GM12878 (cell line): ENCODE measurements around the gene SIRT3. TPM values are rescaled to one million over a fixed set of nuclear protein-coding genes. Genes with fewer than 3 reads are reported as not detected.

Experiments used
- ATAC-seq: fragments of 200-7000 bp; cut with Tn5 transposase; 3 replicates; pipeline ENCODE4 v1.9.1; 2020; ENCODE audit warnings: mild to moderate bottlenecking, moderate library complexity
- BruUV-seq: library from RNA; stranded (reverse); fragments of 400-500 nt; replicated peaks from 2 replicates; lab custom pipeline; 2021; lab: Mats Ljungman, UMichigan
- CTCF ChIA-PET: fragments of 300-600 bp; sonication (Branson Sonifier 250); formaldehyde crosslinking; extraction: SDS; loops from one replicate; lab custom pipeline; 2021; ENCODE audit warnings: inconsistent platforms; lab: Yijun Ruan, JAX
- POLR2A ChIA-PET: fragments of 350-600 bp; formaldehyde crosslinking; extraction: SDS; loops from one replicate; lab custom pipeline; 2021; ENCODE audit warnings: inconsistent platforms; lab: Charles Lee
- RAD21 ChIA-PET: fragments of 300-600 bp; sonication (Branson Sonifier 250); formaldehyde crosslinking; loops from one replicate; lab custom pipeline; 2023; ENCODE audit warnings: antibody characterized with exemption; ENCODE audit not compliant: unreplicated experiment; lab: Charles Lee
- SMC1A ChIA-PET: fragments of 300-600 bp; sonication (Branson Sonifier 250); formaldehyde crosslinking; loops from one replicate; lab custom pipeline; 2023; ENCODE audit not compliant: unreplicated experiment, uncharacterized antibody; lab: Charles Lee
- DNase-seq: peaks from one replicate; pipeline ENCODE4 v3.0.0-alpha.2; 2011; ENCODE audit warnings: low read depth, low spot score
- FAIRE-seq: peaks from 3 replicates; lab custom pipeline; 2011; peaks lifted over from hg19 to GRCh38; lab: Jason Lieb, UNC
- H2AFZ ChIP-seq: 2 replicates; pipeline ENCODE4 v1.6.0; 2011; ENCODE audit warnings: low read depth, low read length, control low read depth; ENCODE audit not compliant: control insufficient read depth
- H3K27ac ChIP-seq: 2 replicates; pipeline ENCODE4 v1.5.1; 2011; ENCODE audit warnings: control low read depth; ENCODE audit not compliant: control insufficient read depth, insufficient read depth
- H3K27me3 ChIP-seq, 2 experiments: replicated peaks in 1 of 2; 2 replicates each; pipeline versions ENCODE4 v1.6.0 to v1.6.1; 2011; ENCODE audit warnings: low read length in 1 of 2; ENCODE audit not compliant: control insufficient read depth in 2 of 2, insufficient read depth in 2 of 2
- H3K36me3 ChIP-seq, 2 experiments: 2 replicates each; pipeline ENCODE4 v1.5.1; 2011; ENCODE audit warnings: low read length in 1 of 2; ENCODE audit not compliant: control insufficient read depth in 2 of 2, insufficient read depth in 2 of 2
- H3K4me1 ChIP-seq: 2 replicates; pipeline ENCODE4 v1.6.1; 2011; ENCODE audit warnings: mild to moderate bottlenecking, low read length, moderate library complexity, mixed read lengths; ENCODE audit not compliant: control insufficient read depth, insufficient read depth
- H3K4me2 ChIP-seq: 2 replicates; pipeline ENCODE4 v1.6.0; 2011; ENCODE audit warnings: control low read depth; ENCODE audit not compliant: control insufficient read depth, insufficient read depth
- H3K4me3 ChIP-seq: fragments of 200-600 bp; sonication (generic); 2 replicates; pipeline ENCODE4 v1.5.1; 2016
- H3K79me2 ChIP-seq: 2 replicates; pipeline ENCODE4 v1.6.0; 2011; ENCODE audit warnings: low read length; ENCODE audit not compliant: control insufficient read depth, insufficient read depth
- H3K9ac ChIP-seq: 2 replicates; pipeline ENCODE4 v1.8.0; 2011; ENCODE audit warnings: low read length, control low read depth, mixed read lengths; ENCODE audit not compliant: control insufficient read depth, insufficient read depth
- H3K9me3 ChIP-seq: replicated peaks from 3 replicates; pipeline ENCODE4 v1.5.1; 2011; ENCODE audit warnings: mild to moderate bottlenecking, low read length; ENCODE audit not compliant: control insufficient read depth, insufficient read depth
- H4K20me1 ChIP-seq: 2 replicates; pipeline ENCODE4 v1.6.0; 2011; ENCODE audit not compliant: control insufficient read depth, insufficient read depth
- ATF7 ChIP-seq: fragments of 450-650 bp; IDR thresholded peaks from 2 replicates; pipeline ENCODE4 v1.6.1; 2016; ENCODE audit warnings: low read depth, mild to moderate bottlenecking
- ELK1 ChIP-seq: IDR thresholded peaks from 2 replicates; pipeline ENCODE4 v1.6.1; 2012; ENCODE audit warnings: low read depth, low read length, improper control_type of control experiment
- FOS ChIP-seq: IDR thresholded peaks from 3 replicates; pipeline ENCODE4 v1.6.1; 2011; ENCODE audit warnings: borderline replicate concordance; ENCODE audit not compliant: insufficient read length; ENCODE audit errors: extremely low read depth
- SMAD5 ChIP-seq: IDR thresholded peaks from 2 replicates; pipeline ENCODE4 v1.6.1; 2016; ENCODE audit warnings: antibody characterized with exemption, low read depth
- SUZ12 ChIP-seq: fragments of 200-600 bp; sonication (generic); IDR thresholded peaks from one replicate; pipeline ENCODE4 v1.6.1; 2018; ENCODE audit warnings: antibody characterized with exemption, mild to moderate bottlenecking; ENCODE audit not compliant: unreplicated experiment
- ZNF274 ChIP-seq: IDR thresholded peaks from one replicate; pipeline ENCODE4 v1.8.0; 2011; ENCODE audit not compliant: insufficient read length, insufficient read depth
- ZNF622 ChIP-seq: fragments of 450-650 bp; IDR thresholded peaks from 2 replicates; pipeline ENCODE4 v1.6.1; 2017; ENCODE audit warnings: mild to moderate bottlenecking, inconsistent platforms
- WGBS: methylation state at CpG from one replicate; pipeline ENCODE4 v1.1.6; 2016; ENCODE audit warnings: low lambda C conversion rate; ENCODE audit not compliant: insufficient replicate concordance, insufficient coverage; ENCODE audit errors: missing lambda C conversion rate; 5-methylcytosine and 5-hydroxymethylcytosine counted together
- in situ Hi-C: fragments of 300-500 bp; cut with MboI; formaldehyde crosslinking; loops from 9 replicates; pipeline ENCODE4 v1.14.3; 2018; ENCODE audit warnings: mixed read lengths
- intact Hi-C: fragments of 100-400 bp; cut with micrococcal nuclease; formaldehyde crosslinking; loops from one replicate; pipeline ENCODE4 v1.14.2; 2022; ENCODE audit not compliant: unreplicated experiment
- polyA plus RNA-seq, 11 experiments: library from polyadenylated mRNA; depleted of rRNA in 4 of 11; unstranded in 6 of 11; stranded (reverse) in 5 of 11; fragments of >200 nt; fragmentation: Nextera tagmentation in 4 of 11; fragmentation: Illumina TruSeq in 1 of 11; extraction: Ambion mirVana in 4 of 11; extraction: Trizol in 1 of 11; gene quantifications; 1 replicate in 1 of 11; 2 replicates in 10 of 11; pipeline versions ENCODE4 v1.2.1 to v1.2.3, GENCODE V29; 2011 to 2016; ENCODE audit warnings: inconsistent platforms in 2 of 11, missing spikeins in 2 of 11, low read depth in 1 of 11
- total RNA-seq, 4 experiments: library from RNA; depleted of rRNA in 3 of 4; stranded (reverse); fragments of >200 nt in 3 of 4; fragmentation: Illumina TruSeq in 1 of 4; extraction: Trizol in 1 of 4; gene quantifications; 2 replicates each; pipeline versions ENCODE4 v1.2.1 to v1.2.3, GENCODE V29; 2013 to 2021

The SIRT3 gene
- total and polyA plus RNA-seq, 10 of the 15 experiments (the other 5 are each of a cell fraction or from before 2014, with no cell fraction given), result 0.90 to 23.2 (median 12.6) TPM

GRCh38 chr11:223026-223789 is 12.9 kb downstream of the SIRT3 start (continued):
- TF ChIP-seq SUZ12, result no peak
- TF ChIP-seq, all 136 proteins: peak for 0

DNA sequence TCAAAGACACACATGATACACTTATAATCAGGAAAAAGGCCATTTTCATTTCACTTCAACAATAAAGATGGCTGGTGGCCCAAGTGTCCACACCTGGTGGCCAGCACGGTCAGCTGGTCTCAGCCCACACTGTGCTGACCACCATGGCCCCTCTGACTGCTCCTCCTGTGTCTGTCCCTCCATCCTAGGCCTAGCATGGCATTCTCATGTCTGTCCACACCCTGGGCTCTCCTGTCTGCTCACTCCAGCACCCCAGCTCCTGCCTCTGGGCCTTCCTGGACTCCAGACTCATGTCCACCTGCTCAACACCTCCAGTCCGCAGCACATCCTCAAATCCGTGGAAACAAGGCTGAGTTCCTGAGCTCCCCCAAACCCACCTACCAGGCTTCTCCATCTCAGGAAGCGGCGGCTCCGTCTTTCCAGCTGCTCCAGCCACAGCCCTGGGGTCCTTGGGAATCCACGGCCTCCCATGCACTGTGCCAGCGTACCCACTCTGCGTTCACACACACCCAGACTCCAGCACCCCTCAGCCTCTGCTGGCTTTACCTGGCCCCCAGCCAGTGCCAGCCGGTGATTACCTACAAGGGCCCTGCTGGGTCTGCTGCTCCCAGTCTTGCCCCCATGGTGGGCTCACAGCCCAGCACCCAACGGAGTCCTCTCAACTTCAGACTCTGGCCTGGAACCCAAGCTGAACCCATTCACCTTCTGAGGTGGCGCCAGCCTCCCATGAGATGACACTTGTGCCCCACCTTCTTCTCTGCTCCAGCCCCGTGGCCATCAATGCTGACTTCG is 13.9 kb downstream of the SIRT3 start:
- Histone ChIP-seq H3K4me3 (no peak overlapping the region), H3K9me3 (no peaks in the 10 kb centered on the region), H4K20me1 (no peaks in the 10 kb centered on the region), H3K4me2 (no peak overlapping the region), H3K36me3 (peaks cover 0 to 3% of the 10 kb centered on the region in 2 experiments; a peak in 2 of 4 replicates), H3K9ac (no peak overlapping the region), H2AFZ (no peak overlapping the region), H3K27me3 (no peaks in the 10 kb centered on the region), H3K27ac (no peak overlapping the region), H3K4me1 (no peaks in the 10 kb centered on the region), H3K79me2 (no peaks in the 10 kb centered on the region)
- no peak for FAIRE-seq
- ATAC-seq, result no peak
- no TSS peak for BruUV-seq
- in situ Hi-C loops, result no loop called here
- ChIA-PET CTCF (no interaction called here), RAD21 (no interaction called here), SMC1A (interaction anchor here (1.2 kb wide), 1 partner anchor 29 kb away, joined by 3 read pairs; no protein-coding TSS in a partner anchor)
- 90% methylated on average over 14 of the region's 14 CpGs for WGBS
- intact Hi-C loops, result no loop called here
- no peak for DNase-seq
- TF ChIP-seq ZNF622, result no peak
- no peak for TF ChIP-seq ATF7
- no peak for TF ChIP-seq SMAD5
- no peak for TF ChIP-seq FOS
- TF ChIP-seq ZNF274, result no peak
- no peak for TF ChIP-seq ELK1
- TF ChIP-seq, all 136 proteins: peak for 0
- POLR2A ChIA-PET, result no interaction called here
